DOHH2 (cell line): Measurements from ENCODE around the gene CARHSP1.

Source experiments
- H3F3A ChIP-seq: fragments of 200-600 bp; sonication (generic), shearing (Covaris generic); 2 replicates; pipeline ENCODE4 v1.6.0; 2016; ENCODE audit warnings: antibody characterized with exemption, mild to moderate bottlenecking; ENCODE audit not compliant: control insufficient read depth, insufficient read depth
- H3K27ac ChIP-seq: fragments of 200-600 bp; sonication (generic); 2 replicates; pipeline ENCODE4 v1.5.1; 2014; ENCODE audit warnings: low read depth, mild to moderate bottlenecking, low read length, moderate library complexity
- H3K27me3 ChIP-seq: fragments of 200-600 bp; sonication (generic); 2 replicates; pipeline ENCODE4 v1.6.1; 2014; ENCODE audit warnings: mild to moderate bottlenecking, low read length, mixed read lengths; ENCODE audit not compliant: control insufficient read depth
- H3K36me3 ChIP-seq: fragments of 200-600 bp; sonication (generic); 2 replicates; pipeline ENCODE4 v1.6.1; 2014; ENCODE audit warnings: mild to moderate bottlenecking, low read length, moderate library complexity, mixed read lengths; ENCODE audit not compliant: control insufficient read depth
- H3K4me1 ChIP-seq: fragments of 200-600 bp; sonication (generic); 2 replicates; pipeline ENCODE4 v1.6.1; 2014; ENCODE audit warnings: mild to moderate bottlenecking, low read length, mixed read lengths; ENCODE audit not compliant: control insufficient read depth
- H3K4me2 ChIP-seq: fragments of 200-600 bp; sonication (generic); 2 replicates; pipeline ENCODE4 v1.6.0; 2014; ENCODE audit warnings: mild to moderate bottlenecking, low read length, moderate library complexity
- H3K4me3 ChIP-seq: fragments of 200-600 bp; sonication (generic); 2 replicates; pipeline ENCODE4 v1.5.1; 2014; ENCODE audit warnings: mild to moderate bottlenecking, low read length, mixed read lengths
- H3K79me2 ChIP-seq: fragments of 200-600 bp; sonication (generic); 2 replicates; pipeline ENCODE4 v1.6.1; 2014; ENCODE audit warnings: mild to moderate bottlenecking, low read length, mixed read lengths; ENCODE audit not compliant: control insufficient read depth
- H3K9me2 ChIP-seq: fragments of 200-600 bp; sonication (generic); replicated peaks from 2 replicates; pipeline ENCODE4 v1.6.1; 2014; ENCODE audit warnings: mild to moderate bottlenecking, low read length, mixed read lengths; ENCODE audit not compliant: control insufficient read depth
- H3K9me3 ChIP-seq: fragments of 200-600 bp; sonication (generic); 2 replicates; pipeline ENCODE4 v1.6.1; 2014; ENCODE audit warnings: antibody characterized with exemption, low read length, mixed read lengths; ENCODE audit not compliant: control insufficient read depth, insufficient read depth
- H4K20me1 ChIP-seq: fragments of 200-600 bp; sonication (generic); 2 replicates; pipeline ENCODE4 v1.6.0; 2014; ENCODE audit warnings: low read depth, mild to moderate bottlenecking, antibody characterized with exemption, low read length, moderate library complexity; ENCODE audit not compliant: control insufficient read depth, insufficient read depth
- EZH2phosphoT487 ChIP-seq: fragments of 200-600 bp; sonication (generic); IDR thresholded peaks from 2 replicates; pipeline ENCODE4 v1.6.1; 2017; ENCODE audit warnings: borderline replicate concordance, mild to moderate bottlenecking, antibody characterized with exemption, low read length, moderate library complexity, mixed read lengths
- TF ChIP-seq, protein P1 (sequence below): fragments of 200-600 bp; sonication (generic); IDR thresholded peaks from one replicate; pipeline ENCODE4 v1.5.1; 2014; ENCODE audit warnings: antibody characterized with exemption, mild to moderate bottlenecking, low read depth, low read length; ENCODE audit not compliant: poor library complexity, severe bottlenecking

Gene CARHSP1

DNA sequence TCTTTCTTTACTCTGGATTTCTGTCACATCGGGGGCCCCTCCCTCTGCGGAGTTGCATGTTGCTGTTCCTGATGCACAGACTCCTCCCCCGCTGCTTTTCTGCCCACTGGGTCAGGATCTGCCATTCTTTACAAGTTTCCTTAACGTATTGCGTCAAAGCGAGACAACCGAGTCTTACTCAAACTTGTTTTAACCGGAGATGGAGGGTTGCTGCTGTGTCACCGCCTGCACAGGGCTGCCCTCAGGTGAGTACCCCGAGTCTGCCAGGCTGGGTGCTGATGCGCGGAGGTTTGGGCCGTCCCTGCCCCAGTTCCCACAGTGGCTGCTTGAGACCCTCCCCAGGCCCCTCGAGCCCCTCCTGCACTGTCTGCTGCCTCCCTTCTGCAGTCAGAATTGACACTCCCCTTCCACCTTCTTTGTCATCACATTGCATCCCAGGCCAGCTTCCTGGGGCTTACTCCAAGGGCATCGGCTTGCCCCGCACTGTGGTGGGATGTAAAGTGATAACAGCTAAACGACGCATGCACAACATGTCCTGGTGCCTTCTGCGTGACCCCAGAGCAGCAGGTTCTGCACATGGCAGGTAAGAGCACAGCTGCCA is 19.3 kb downstream of the CARHSP1 start:
- H3K4me2 ChIP-seq: no peak overlapping the region
- H3K27ac ChIP-seq: no peak overlapping the region
- H3K27me3 ChIP-seq: no peaks in the 10 kb centered on the region
- H3K4me1 ChIP-seq: no peaks in the 10 kb centered on the region
- H4K20me1 ChIP-seq: no peaks in the 10 kb centered on the region; the same call in 1 of the 2 replicates
- H3K79me2 ChIP-seq: peaks cover 19% of the 10 kb centered on the region
- no peaks in the 10 kb centered on the region for H3K9me3 ChIP-seq
- peaks cover 81% of the 10 kb centered on the region for H3K36me3 ChIP-seq
- no peaks in the 10 kb centered on the region for H3K9me2 ChIP-seq
- no peak for TF ChIP-seq EZH2phosphoT487
- TF ChIP-seq, protein P1, sequence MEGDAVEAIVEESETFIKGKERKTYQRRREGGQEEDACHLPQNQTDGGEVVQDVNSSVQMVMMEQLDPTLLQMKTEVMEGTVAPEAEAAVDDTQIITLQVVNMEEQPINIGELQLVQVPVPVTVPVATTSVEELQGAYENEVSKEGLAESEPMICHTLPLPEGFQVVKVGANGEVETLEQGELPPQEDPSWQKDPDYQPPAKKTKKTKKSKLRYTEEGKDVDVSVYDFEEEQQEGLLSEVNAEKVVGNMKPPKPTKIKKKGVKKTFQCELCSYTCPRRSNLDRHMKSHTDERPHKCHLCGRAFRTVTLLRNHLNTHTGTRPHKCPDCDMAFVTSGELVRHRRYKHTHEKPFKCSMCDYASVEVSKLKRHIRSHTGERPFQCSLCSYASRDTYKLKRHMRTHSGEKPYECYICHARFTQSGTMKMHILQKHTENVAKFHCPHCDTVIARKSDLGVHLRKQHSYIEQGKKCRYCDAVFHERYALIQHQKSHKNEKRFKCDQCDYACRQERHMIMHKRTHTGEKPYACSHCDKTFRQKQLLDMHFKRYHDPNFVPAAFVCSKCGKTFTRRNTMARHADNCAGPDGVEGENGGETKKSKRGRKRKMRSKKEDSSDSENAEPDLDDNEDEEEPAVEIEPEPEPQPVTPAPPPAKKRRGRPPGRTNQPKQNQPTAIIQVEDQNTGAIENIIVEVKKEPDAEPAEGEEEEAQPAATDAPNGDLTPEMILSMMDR: no peak
- no peak overlapping the region for H3K4me3 ChIP-seq
- H3F3A ChIP-seq: peaks cover 4% of the 10 kb centered on the region; the same call in 1 of the 2 replicates

DNA sequence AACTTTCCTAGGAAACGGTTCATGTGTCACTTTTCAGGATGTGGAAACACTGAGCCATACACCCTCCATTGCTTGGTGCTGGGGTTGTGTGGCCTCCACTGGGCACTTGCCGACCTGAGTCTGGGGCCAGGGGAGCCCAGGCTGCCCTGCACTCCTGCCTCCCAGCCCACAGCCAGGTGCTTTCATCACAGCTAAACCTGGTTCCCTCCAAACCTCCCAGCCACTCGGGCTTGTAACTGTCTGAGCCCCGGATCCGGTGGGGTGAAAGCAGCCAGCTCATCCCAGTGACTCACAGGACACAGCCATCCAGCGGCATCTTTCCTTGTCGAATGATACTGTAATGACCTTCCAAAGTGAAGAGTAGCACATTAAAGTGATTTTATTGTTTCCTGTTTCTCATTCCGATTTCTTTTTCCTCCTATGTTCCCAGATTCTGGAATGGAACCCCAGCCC is 19.8 kb downstream of the CARHSP1 start:
- peaks cover 4% of the 10 kb centered on the region; the same call in 1 of the 2 replicates for H3F3A ChIP-seq
- no peaks in the 10 kb centered on the region; the same call in 1 of the 2 replicates for H4K20me1 ChIP-seq
- TF ChIP-seq, protein P1: no peak
- no peak for TF ChIP-seq EZH2phosphoT487
- no peaks in the 10 kb centered on the region for H3K27me3 ChIP-seq
- H3K36me3 ChIP-seq: peaks cover 77% of the 10 kb centered on the region
- no peaks in the 10 kb centered on the region for H3K9me3 ChIP-seq
- no peak overlapping the region for H3K4me3 ChIP-seq
- peaks cover 20% of the 10 kb centered on the region for H3K79me2 ChIP-seq
- no peaks in the 10 kb centered on the region for H3K4me1 ChIP-seq
- H3K9me2 ChIP-seq: no peaks in the 10 kb centered on the region
- no peak overlapping the region for H3K4me2 ChIP-seq
- no peak overlapping the region for H3K27ac ChIP-seq

DNA sequence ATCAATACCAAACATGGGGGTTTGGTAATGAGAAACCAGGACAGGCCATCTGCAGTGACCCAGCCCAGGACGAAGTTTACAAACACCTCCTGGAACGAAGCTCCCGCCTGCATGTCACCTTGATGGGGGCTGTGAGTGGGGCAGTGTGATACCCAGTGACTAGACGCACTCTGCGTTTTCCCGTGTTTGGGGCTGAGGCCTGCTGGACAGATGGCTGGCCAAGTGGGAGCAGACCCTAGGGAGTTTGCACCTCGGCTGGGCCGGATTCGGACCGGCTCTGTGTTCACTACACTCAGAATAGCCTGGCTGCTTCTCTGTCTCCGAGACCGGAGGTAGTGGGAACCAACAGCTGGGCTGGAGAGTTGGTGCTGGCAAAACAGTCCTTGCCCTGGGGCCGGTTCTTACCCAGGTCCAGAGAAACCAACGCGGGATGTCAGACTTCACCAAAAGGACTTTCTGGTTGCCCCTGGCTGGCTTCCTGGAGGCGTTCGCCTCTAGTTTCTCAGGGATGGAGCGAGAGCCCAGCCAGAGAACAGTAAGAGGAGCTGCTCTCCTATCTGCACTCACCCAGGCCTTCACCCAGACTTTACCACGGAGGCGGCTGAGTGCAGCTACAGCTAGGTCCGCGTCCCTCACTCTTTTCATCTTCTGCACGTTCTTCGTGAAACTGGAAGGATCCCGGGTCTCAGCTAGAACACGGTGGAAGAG is 20.4 kb downstream of the CARHSP1 start:
- Histone ChIP-seq H3K27me3 (no peaks in the 10 kb centered on the region), H3K79me2 (peaks cover 20% of the 10 kb centered on the region), H4K20me1 (no peaks in the 10 kb centered on the region; the same call in 1 of the 2 replicates), H3K4me1 (no peaks in the 10 kb centered on the region), H3F3A (peaks cover 4% of the 10 kb centered on the region; the same call in 1 of the 2 replicates), H3K4me3 (no peak overlapping the region), H3K4me2 (no peak overlapping the region), H3K9me2 (no peaks in the 10 kb centered on the region), H3K27ac (no peak overlapping the region), H3K36me3 (peaks cover 72% of the 10 kb centered on the region), H3K9me3 (no peaks in the 10 kb centered on the region)
- TF ChIP-seq, protein P1: no peak
